WERI-Rb-1 (cell line): ENCODE results near the gene SLC30A4.

ENCODE experiments used
- DNase-seq: peaks from one replicate; pipeline ENCODE4 v3.0.0-alpha.2; 2020
- H3K27ac ChIP-seq: fragments of 250-450 bp; sonication (Bioruptor Pico); 2 replicates; pipeline ENCODE4 v1.5.1; 2020; ENCODE audit warnings: mild to moderate bottlenecking, moderate library complexity
- H3K27me3 ChIP-seq: fragments of 250-450 bp; sonication (Bioruptor Pico); 2 replicates; pipeline ENCODE4 v1.5.1; 2021; ENCODE audit warnings: mild to moderate bottlenecking, low read depth, moderate library complexity; ENCODE audit not compliant: insufficient read depth, severe bottlenecking
- H3K36me3 ChIP-seq: fragments of 250-450 bp; sonication (Bioruptor Pico); 2 replicates; pipeline ENCODE4 v1.5.1; 2020; ENCODE audit warnings: mild to moderate bottlenecking, moderate library complexity
- H3K4me3 ChIP-seq: 2 replicates; pipeline ENCODE4 v1.5.1; 2011; ENCODE audit warnings: low read depth, mild to moderate bottlenecking, control low read depth, low read length
- H3K9me3 ChIP-seq: fragments of 250-450 bp; sonication (Bioruptor Pico); 2 replicates; pipeline ENCODE4 v1.5.1; 2021; ENCODE audit warnings: mild to moderate bottlenecking, moderate library complexity; ENCODE audit not compliant: severe bottlenecking
- TF ChIP-seq, protein P1 (sequence below): IDR thresholded peaks from 2 replicates; pipeline ENCODE4 v1.5.1; 2011; ENCODE audit warnings: low read depth, mild to moderate bottlenecking, control low read depth, inconsistent platforms, low read length

SLC30A4 gene

GRCh38 chr15:45443645-45444044, 78.9 kb downstream of the SLC30A4 start:
- no peaks in the 10 kb centered on the region for H3K36me3 ChIP-seq
- TF ChIP-seq, protein P1, sequence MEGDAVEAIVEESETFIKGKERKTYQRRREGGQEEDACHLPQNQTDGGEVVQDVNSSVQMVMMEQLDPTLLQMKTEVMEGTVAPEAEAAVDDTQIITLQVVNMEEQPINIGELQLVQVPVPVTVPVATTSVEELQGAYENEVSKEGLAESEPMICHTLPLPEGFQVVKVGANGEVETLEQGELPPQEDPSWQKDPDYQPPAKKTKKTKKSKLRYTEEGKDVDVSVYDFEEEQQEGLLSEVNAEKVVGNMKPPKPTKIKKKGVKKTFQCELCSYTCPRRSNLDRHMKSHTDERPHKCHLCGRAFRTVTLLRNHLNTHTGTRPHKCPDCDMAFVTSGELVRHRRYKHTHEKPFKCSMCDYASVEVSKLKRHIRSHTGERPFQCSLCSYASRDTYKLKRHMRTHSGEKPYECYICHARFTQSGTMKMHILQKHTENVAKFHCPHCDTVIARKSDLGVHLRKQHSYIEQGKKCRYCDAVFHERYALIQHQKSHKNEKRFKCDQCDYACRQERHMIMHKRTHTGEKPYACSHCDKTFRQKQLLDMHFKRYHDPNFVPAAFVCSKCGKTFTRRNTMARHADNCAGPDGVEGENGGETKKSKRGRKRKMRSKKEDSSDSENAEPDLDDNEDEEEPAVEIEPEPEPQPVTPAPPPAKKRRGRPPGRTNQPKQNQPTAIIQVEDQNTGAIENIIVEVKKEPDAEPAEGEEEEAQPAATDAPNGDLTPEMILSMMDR: no peak
- no peaks in the 10 kb centered on the region for H3K9me3 ChIP-seq
- DNase-seq: no peak
- no peak overlapping the region for H3K27ac ChIP-seq
- no peak overlapping the region for H3K4me3 ChIP-seq
- H3K27me3 ChIP-seq: no peaks in the 10 kb centered on the region

DNA sequence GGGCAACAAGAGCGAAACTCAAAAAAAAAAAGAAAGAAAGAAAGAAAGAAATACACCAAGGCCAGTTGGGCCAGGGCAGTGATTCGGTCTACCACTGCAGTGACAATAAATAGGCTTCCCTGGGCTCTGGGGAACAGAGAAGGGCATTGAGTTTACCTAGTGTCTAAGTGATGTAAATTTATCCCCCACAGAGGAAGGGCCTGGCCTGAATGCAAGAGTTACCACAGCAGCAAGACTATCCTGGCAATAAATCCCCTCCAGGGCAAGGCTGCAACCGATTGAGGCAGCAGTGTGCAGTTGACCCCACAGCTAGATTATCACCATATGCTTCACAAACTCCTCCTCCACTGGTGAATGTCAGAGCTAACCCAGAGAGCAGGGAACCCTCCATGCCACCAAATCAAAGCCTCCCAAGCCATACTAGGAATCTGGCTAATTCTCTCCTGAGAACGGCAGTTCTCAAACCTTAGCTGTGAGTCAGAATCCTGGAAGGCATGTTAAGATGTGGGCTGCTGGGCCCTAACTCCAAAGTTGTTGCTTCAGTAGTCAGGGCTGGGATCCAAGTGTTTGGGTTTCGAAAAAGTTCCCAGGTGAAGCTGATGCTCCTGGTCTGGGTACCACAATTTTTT, 79.9 kb downstream of the SLC30A4 start:
- Histone ChIP-seq H3K9me3 (no peaks in the 10 kb centered on the region), H3K36me3 (no peaks in the 10 kb centered on the region), H3K4me3 (no peak overlapping the region), H3K27ac (no peak overlapping the region), H3K27me3 (no peaks in the 10 kb centered on the region)
- TF ChIP-seq, protein P1: no peak
- DNase-seq: peak; percentile 24

DNA sequence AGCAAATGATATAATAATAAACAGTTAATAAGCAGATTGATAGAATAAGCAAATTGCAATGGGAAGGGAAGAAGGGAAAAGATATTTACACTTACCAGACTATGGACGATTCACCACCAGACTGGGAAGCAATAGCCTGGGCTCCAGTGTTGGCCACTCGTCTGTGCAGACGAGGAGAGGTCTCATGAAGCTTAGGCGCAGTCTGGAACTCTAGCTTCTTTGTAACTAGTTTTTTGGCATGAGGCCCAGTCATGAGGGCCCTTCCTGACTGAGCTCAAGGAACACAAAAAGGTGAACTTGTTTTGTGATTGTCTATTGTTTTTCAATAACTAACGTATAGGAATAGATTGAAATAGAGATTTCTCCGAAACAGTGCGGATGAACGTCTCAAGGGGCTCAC, 80.9 kb downstream of the SLC30A4 start:
- TF ChIP-seq, protein P1: no peak
- DNase-seq: no peak
- H3K36me3 ChIP-seq: no peaks in the 10 kb centered on the region
- H3K27me3 ChIP-seq: no peaks in the 10 kb centered on the region
- H3K4me3 ChIP-seq: no peak overlapping the region
- no peak overlapping the region for H3K27ac ChIP-seq
- no peaks in the 10 kb centered on the region for H3K9me3 ChIP-seq

- H3K9me3 ChIP-seq: no peaks in the 10 kb centered on the region
- H3K36me3 ChIP-seq: no peaks in the 10 kb centered on the region
- no peak overlapping the region for H3K27ac ChIP-seq
- TF ChIP-seq, protein P1: no peak
- no peak overlapping the region for H3K4me3 ChIP-seq
- DNase-seq: no peak
- H3K27me3 ChIP-seq: no peaks in the 10 kb centered on the region
Observed at GRCh38 chr15:45441036-45441435, 81.5 kb downstream of the SLC30A4 start.

GRCh38 chr15:45439521-45440260, 82.9 kb downstream of the SLC30A4 start:
- DNase-seq: no peak
- Histone ChIP-seq H3K27me3 (no peaks in the 10 kb centered on the region), H3K4me3 (no peak overlapping the region), H3K27ac (no peak overlapping the region), H3K36me3 (no peaks in the 10 kb centered on the region), H3K9me3 (no peaks in the 10 kb centered on the region)
- TF ChIP-seq, protein P1: no peak
